Panc1 (cell line): ENCODE results near the gene DNAH3.

Experiments used
- POLR2AphosphoS5 ChIP-seq: IDR thresholded peaks from 2 replicates; pipeline ENCODE4 v1.6.1; 2012; ENCODE audit warnings: mild to moderate bottlenecking, low read depth, low read length, moderate library complexity
- SIN3A ChIP-seq: IDR thresholded peaks from 2 replicates; pipeline ENCODE4 v1.6.1; 2012; ENCODE audit warnings: low read depth, mild to moderate bottlenecking, low read length, moderate library complexity, borderline replicate concordance; ENCODE audit not compliant: insufficient read depth
- TF ChIP-seq, protein P1 (sequence below): fragments of 450-650 bp; IDR thresholded peaks from 2 replicates; pipeline ENCODE4 v1.5.1; 2017; ENCODE audit warnings: mild to moderate bottlenecking
- TF ChIP-seq, protein P2 (sequence below), 2 experiments: IDR thresholded peaks; 2 replicates each; pipeline ENCODE4 v1.6.1; 2011 to 2012; ENCODE audit warnings: low read depth in 2 of 2, control low read depth in 1 of 2, low read length in 1 of 2, mild to moderate bottlenecking in 1 of 2, moderate library complexity in 1 of 2; ENCODE audit not compliant: insufficient read depth in 1 of 2

- TF ChIP-seq, protein P1, sequence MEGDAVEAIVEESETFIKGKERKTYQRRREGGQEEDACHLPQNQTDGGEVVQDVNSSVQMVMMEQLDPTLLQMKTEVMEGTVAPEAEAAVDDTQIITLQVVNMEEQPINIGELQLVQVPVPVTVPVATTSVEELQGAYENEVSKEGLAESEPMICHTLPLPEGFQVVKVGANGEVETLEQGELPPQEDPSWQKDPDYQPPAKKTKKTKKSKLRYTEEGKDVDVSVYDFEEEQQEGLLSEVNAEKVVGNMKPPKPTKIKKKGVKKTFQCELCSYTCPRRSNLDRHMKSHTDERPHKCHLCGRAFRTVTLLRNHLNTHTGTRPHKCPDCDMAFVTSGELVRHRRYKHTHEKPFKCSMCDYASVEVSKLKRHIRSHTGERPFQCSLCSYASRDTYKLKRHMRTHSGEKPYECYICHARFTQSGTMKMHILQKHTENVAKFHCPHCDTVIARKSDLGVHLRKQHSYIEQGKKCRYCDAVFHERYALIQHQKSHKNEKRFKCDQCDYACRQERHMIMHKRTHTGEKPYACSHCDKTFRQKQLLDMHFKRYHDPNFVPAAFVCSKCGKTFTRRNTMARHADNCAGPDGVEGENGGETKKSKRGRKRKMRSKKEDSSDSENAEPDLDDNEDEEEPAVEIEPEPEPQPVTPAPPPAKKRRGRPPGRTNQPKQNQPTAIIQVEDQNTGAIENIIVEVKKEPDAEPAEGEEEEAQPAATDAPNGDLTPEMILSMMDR, result no peak
- TF ChIP-seq SIN3A (no peak), POLR2AphosphoS5 (no peak)
- TF ChIP-seq, protein P2, sequence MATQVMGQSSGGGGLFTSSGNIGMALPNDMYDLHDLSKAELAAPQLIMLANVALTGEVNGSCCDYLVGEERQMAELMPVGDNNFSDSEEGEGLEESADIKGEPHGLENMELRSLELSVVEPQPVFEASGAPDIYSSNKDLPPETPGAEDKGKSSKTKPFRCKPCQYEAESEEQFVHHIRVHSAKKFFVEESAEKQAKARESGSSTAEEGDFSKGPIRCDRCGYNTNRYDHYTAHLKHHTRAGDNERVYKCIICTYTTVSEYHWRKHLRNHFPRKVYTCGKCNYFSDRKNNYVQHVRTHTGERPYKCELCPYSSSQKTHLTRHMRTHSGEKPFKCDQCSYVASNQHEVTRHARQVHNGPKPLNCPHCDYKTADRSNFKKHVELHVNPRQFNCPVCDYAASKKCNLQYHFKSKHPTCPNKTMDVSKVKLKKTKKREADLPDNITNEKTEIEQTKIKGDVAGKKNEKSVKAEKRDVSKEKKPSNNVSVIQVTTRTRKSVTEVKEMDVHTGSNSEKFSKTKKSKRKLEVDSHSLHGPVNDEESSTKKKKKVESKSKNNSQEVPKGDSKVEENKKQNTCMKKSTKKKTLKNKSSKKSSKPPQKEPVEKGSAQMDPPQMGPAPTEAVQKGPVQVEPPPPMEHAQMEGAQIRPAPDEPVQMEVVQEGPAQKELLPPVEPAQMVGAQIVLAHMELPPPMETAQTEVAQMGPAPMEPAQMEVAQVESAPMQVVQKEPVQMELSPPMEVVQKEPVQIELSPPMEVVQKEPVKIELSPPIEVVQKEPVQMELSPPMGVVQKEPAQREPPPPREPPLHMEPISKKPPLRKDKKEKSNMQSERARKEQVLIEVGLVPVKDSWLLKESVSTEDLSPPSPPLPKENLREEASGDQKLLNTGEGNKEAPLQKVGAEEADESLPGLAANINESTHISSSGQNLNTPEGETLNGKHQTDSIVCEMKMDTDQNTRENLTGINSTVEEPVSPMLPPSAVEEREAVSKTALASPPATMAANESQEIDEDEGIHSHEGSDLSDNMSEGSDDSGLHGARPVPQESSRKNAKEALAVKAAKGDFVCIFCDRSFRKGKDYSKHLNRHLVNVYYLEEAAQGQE (IDR thresholded peaks at IDR 0.05; ENCODE audit: insufficient read depth in 1 of 2, low read depth in 2 of 2, low read length in 1 of 2), result no peak
These were observed 209.6 kb downstream of the DNAH3 start for GRCh38 chr16:20940871-20941635.
